K562 (cell line): ENCODE results near the gene FBXO36. TPM values are rescaled to one million over a fixed set of nuclear protein-coding genes. Genes with fewer than 3 reads are reported as not detected.
A peak's percentile ranks its signal among the peaks of the same experiment; 100 is the strongest.

Source experiments
- ATAC-seq: fragments of 200-7000 bp; cut with Tn5 transposase; 3 replicates; pipeline ENCODE4 v1.9.1; 2020; ENCODE audit warnings: moderate library complexity
- BruUV-seq: library from RNA; stranded (reverse); fragments of 400-500 nt; replicated peaks from 2 replicates; lab custom pipeline; 2021; lab: Mats Ljungman, UMichigan
- CTCF ChIA-PET: fragments of 300-600 bp; formaldehyde crosslinking; extraction: SDS; loops from one replicate; lab custom pipeline; 2021; ENCODE audit warnings: low intra/inter-chr PET ratio; lab: Yijun Ruan, JAX
- POLR2A ChIA-PET: fragments of 300-600, 350-650 bp; sonication (Branson Sonifier 250); formaldehyde crosslinking; extraction: SDS; loops from one replicate; lab custom pipeline; 2021; ENCODE audit warnings: antibody characterized with exemption, inconsistent platforms; lab: Yijun Ruan, JAX
- DNase-seq, 4 experiments: peaks; one replicate each; pipeline versions ENCODE4 v3.0.0 to v3.0.0-alpha.2; 2011 to 2018; ENCODE audit warnings: low spot score in 3 of 4, mixed read lengths in 3 of 4; ENCODE audit errors: extremely low read depth in 1 of 4
- FAIRE-seq: peaks from 2 replicates; lab custom pipeline; 2011; peaks lifted over from hg19 to GRCh38; lab: Jason Lieb, UNC
- H2AFZ ChIP-seq: 2 replicates; pipeline ENCODE4 v1.6.0; 2011; ENCODE audit warnings: low read depth, low read length, control low read depth, inconsistent platforms
- H3K27ac ChIP-seq: fragments of 200-600 bp; 3 replicates; pipeline ENCODE4 v1.8.0; 2011; ENCODE audit warnings: low read depth, mild to moderate bottlenecking, control low read depth, inconsistent platforms, low read length, moderate library complexity, mixed read lengths; ENCODE audit errors: extremely low read depth
- H3K27me3 ChIP-seq, 2 experiments: fragments of 300-600 bp in 1 of 2; 2 replicates in 1 of 2; 3 replicates in 1 of 2; pipeline versions ENCODE4 v1.6.0 to v1.8.0; 2011; ENCODE audit warnings: inconsistent platforms in 2 of 2, low read length in 2 of 2, mild to moderate bottlenecking in 1 of 2, mixed read lengths in 1 of 2, moderate library complexity in 1 of 2; ENCODE audit not compliant: control insufficient read depth in 2 of 2, insufficient read depth in 2 of 2
- H3K36me3 ChIP-seq: fragments of 300-600 bp; 3 replicates; pipeline ENCODE4 v1.8.0; 2011; ENCODE audit warnings: mild to moderate bottlenecking, low read length, inconsistent platforms; ENCODE audit not compliant: control insufficient read depth, insufficient read depth
- H3K4me1 ChIP-seq, 2 experiments: fragments of 200-600 bp in 1 of 2; replicated peaks in 1 of 2; 2 replicates in 1 of 2; 3 replicates in 1 of 2; pipeline versions ENCODE4 v1.5.1 to v1.8.0; 2011; ENCODE audit warnings: inconsistent platforms in 2 of 2, low read length in 2 of 2, mild to moderate bottlenecking in 1 of 2, mixed read lengths in 1 of 2, moderate library complexity in 1 of 2; ENCODE audit not compliant: control insufficient read depth in 2 of 2, insufficient read depth in 2 of 2
- H3K4me2 ChIP-seq: 2 replicates; pipeline ENCODE4 v1.6.1; 2011; ENCODE audit warnings: low read length, control low read depth, inconsistent platforms, mixed read lengths; ENCODE audit not compliant: insufficient read depth
- H3K4me3 ChIP-seq: fragments of 200-600 bp; sonication (generic), shearing (Covaris generic); 2 replicates; pipeline ENCODE4 v1.5.1; 2016; ENCODE audit warnings: control low read depth, inconsistent platforms
- H3K79me2 ChIP-seq: fragments of 200-600 bp; 3 replicates; pipeline ENCODE4 v1.8.0; 2011; ENCODE audit warnings: low read length, inconsistent platforms; ENCODE audit not compliant: control insufficient read depth, insufficient read depth
- H3K9ac ChIP-seq, 2 experiments: 2 replicates each; pipeline versions ENCODE4 v1.6.0 to v1.6.1; 2011; ENCODE audit warnings: low read depth in 2 of 2, low read length in 2 of 2, control low read depth in 1 of 2, inconsistent platforms in 1 of 2, mild to moderate bottlenecking in 1 of 2, mixed read lengths in 1 of 2; ENCODE audit not compliant: insufficient read depth in 1 of 2
- H3K9me1 ChIP-seq: one replicate; pipeline ENCODE4 v1.6.0; 2011; ENCODE audit warnings: inconsistent platforms, mild to moderate bottlenecking, low read length, moderate library complexity; ENCODE audit not compliant: control insufficient read depth, insufficient read depth
- H3K9me3 ChIP-seq: replicated peaks from 2 replicates; pipeline ENCODE4 v1.5.1; 2011; ENCODE audit warnings: low read depth, low read length, inconsistent platforms; ENCODE audit not compliant: control insufficient read depth, insufficient read depth
- H4K20me1 ChIP-seq: replicated peaks from 2 replicates; pipeline ENCODE4 v1.6.1; 2011; ENCODE audit warnings: low read length, inconsistent platforms, mixed read lengths; ENCODE audit not compliant: control insufficient read depth, insufficient read depth
- EP400 ChIP-seq: fragments of 450-650 bp; IDR thresholded peaks from 2 replicates; pipeline ENCODE4 v1.6.1; 2017; ENCODE audit warnings: antibody characterized with exemption, mild to moderate bottlenecking, moderate library complexity
- HIVEP1 ChIP-seq: fragments of 250-450 bp; sonication (Bioruptor Pico); IDR thresholded peaks from 2 replicates; pipeline ENCODE4 v1.4.0; 2020; ENCODE audit warnings: mild to moderate bottlenecking
- MEIS2 ChIP-seq: fragments of 450-650 bp; IDR thresholded peaks from 2 replicates; pipeline ENCODE4 v1.6.1; 2014; ENCODE audit warnings: mild to moderate bottlenecking; ENCODE audit not compliant: partially characterized antibody
- MYC ChIP-seq, 2 experiments: fragments of 250-450 bp in 1 of 2; sonication (Bioruptor Pico) in 1 of 2; IDR thresholded peaks; 2 replicates each; pipeline versions ENCODE4 v1.5.1 to v1.6.1; 2012 to 2021; ENCODE audit warnings: low read depth in 2 of 2, borderline replicate concordance in 1 of 2, improper control_type of control experiment in 1 of 2, low read length in 1 of 2, mild to moderate bottlenecking in 1 of 2, moderate library complexity in 1 of 2
- NBN ChIP-seq: fragments of 450-650 bp; IDR thresholded peaks from 2 replicates; pipeline ENCODE4 v1.6.1; 2016; ENCODE audit warnings: low read depth, mild to moderate bottlenecking
- PHB ChIP-seq: fragments of 250-450 bp; sonication (Bioruptor Pico); IDR thresholded peaks from 2 replicates; pipeline ENCODE4 v1.5.0; 2021
- REST ChIP-seq, 2 experiments: fragments of 450-650 bp; formaldehyde crosslinking in 1 of 2; IDR thresholded peaks; 2 replicates each; pipeline versions ENCODE4 v1.4.0 to v1.6.1; 2014 to 2020; ENCODE audit warnings: mild to moderate bottlenecking in 2 of 2, borderline replicate concordance in 1 of 2, low read depth in 1 of 2
- SNRNP70 ChIP-seq: fragments of 200-400 bp; formaldehyde crosslinking; optimal IDR thresholded peaks from 2 replicates; pipeline ENCODE3; 2017; ENCODE audit warnings: low read depth, low read length
- ZNF165 ChIP-seq: fragments of 250-450 bp; sonication (Bioruptor Pico); IDR thresholded peaks from 2 replicates; pipeline ENCODE4 v1.4.0; 2020; ENCODE audit warnings: borderline replicate concordance
- ZNF253 ChIP-seq: fragments of 250-450 bp; sonication (Bioruptor Pico); conservative IDR thresholded peaks from 2 replicates; pipeline ENCODE4 v1.6.1; 2021; ENCODE audit warnings: mild to moderate bottlenecking
- WGBS: fragments of 100-300 bp; shearing (Covaris generic); methylation state at CpG from one replicate; pipeline ENCODE4 v1.1.6; 2016; ENCODE audit warnings: low coverage, mixed read lengths; ENCODE audit not compliant: insufficient coverage; ENCODE audit errors: missing lambda C conversion rate; 5-methylcytosine and 5-hydroxymethylcytosine counted together
- in situ Hi-C: fragments of 300-500 bp; cut with MboI; formaldehyde crosslinking; loops from 4 replicates; pipeline ENCODE4 v1.15.0; 2018; ENCODE audit warnings: inconsistent platforms, mixed read lengths
- intact Hi-C: fragments of 100-400 bp; cut with micrococcal nuclease; formaldehyde crosslinking; loops from 2 replicates; pipeline ENCODE4 v1.14.2; 2022
- polyA plus RNA-seq, 8 experiments: library from polyadenylated mRNA; depleted of rRNA in 4 of 8; stranded (reverse) in 5 of 8; unstranded in 3 of 8; fragments of >200 nt; fragmentation: Nextera tagmentation in 2 of 8; fragmentation: Illumina TruSeq in 1 of 8; extraction: Ambion mirVana in 2 of 8; extraction: Trizol in 1 of 8; gene quantifications; 2 replicates each; pipeline versions ENCODE4 v1.2.1 to v1.2.3, GENCODE V29; 2011 to 2014; ENCODE audit warnings: inconsistent platforms in 1 of 8, missing spikeins in 1 of 8
- total RNA-seq, 7 experiments: library from RNA; depleted of rRNA in 6 of 7; stranded (reverse); fragments of >200 nt in 6 of 7; fragmentation: Illumina TruSeq in 2 of 7; extraction: Trizol in 2 of 7; gene quantifications; 2 replicates each; pipeline versions ENCODE4 v1.2.1 to v1.2.3, GENCODE V29; 2011 to 2021; ENCODE audit warnings: low replicate concordance in 1 of 7

Gene FBXO36
- total and polyA plus RNA-seq, 9 of the 15 experiments (the other 6 are each of a cell fraction or from before 2014, with no cell fraction given): 0.40 to 0.91 (median 0.58) TPM

GRCh38 chr2:230007931-230008707 is 85.8 kb downstream of the FBXO36 start:
- FAIRE-seq (peak; percentile 84), DNase-seq (peak; percentile 46 to 81 (median 53)), ATAC-seq (peak; percentile 53)
- POLR2A ChIA-PET: interaction anchor here (1.0 to 1.4 kb wide), 2 partner anchors 15 to 162 kb away, joined by 4 read pairs; no protein-coding TSS in a partner anchor
- H4K20me1 ChIP-seq: no peaks in the 10 kb centered on the region
- no peak overlapping the region for H3K4me2 ChIP-seq
- H3K4me3 ChIP-seq: no peak overlapping the region
- intact Hi-C loops (loop anchor here (1.0 to 10.0 kb wide), 4 partner anchors 57 to 603 kb away; partner anchors contain the start of gene SLC16A14), in situ Hi-C loops (loop anchor here (5.0 to 25.0 kb wide), 4 partner anchors 39 to 804 kb away; no protein-coding TSS in a partner anchor)
- peaks cover 0 to 31% of the 10 kb centered on the region in 2 experiments; a peak in 3 of 5 replicates for H3K4me1 ChIP-seq
- no peak overlapping the region for H2AFZ ChIP-seq
- no peak overlapping the region for H3K27ac ChIP-seq
- no peaks in the 10 kb centered on the region for H3K79me2 ChIP-seq
- CTCF ChIA-PET: interaction anchor here (0.6 to 2.0 kb wide), 3 partner anchors 60 to 603 kb away, joined by 5 to 13 read pairs (median 8); no protein-coding TSS in a partner anchor
- no peaks in the 10 kb centered on the region for H3K9me1 ChIP-seq
- H3K27me3 ChIP-seq: no peaks in the 10 kb centered on the region
- WGBS: 38% methylated on average over 12 of the region's 12 CpGs
- no peaks in the 10 kb centered on the region for H3K9me3 ChIP-seq
- H3K36me3 ChIP-seq: no peaks in the 10 kb centered on the region
- no TSS peak for BruUV-seq
- no peak overlapping the region for H3K9ac ChIP-seq
- no peak for TF ChIP-seq PHB (CRISPR knock-in tag)
- TF ChIP-seq SNRNP70: no peak
- TF ChIP-seq EP400: no peak
- no peak for TF ChIP-seq MEIS2
- no peak for TF ChIP-seq ZNF253 (CRISPR knock-in tag)
- TF ChIP-seq MYC (IDR thresholded peaks at IDR 0.05; ENCODE audit: low read depth, low read length): no peak
- no peak for TF ChIP-seq MYC (CRISPR knock-in tag; IDR thresholded peaks at IDR 0.05; ENCODE audit: borderline replicate concordance, low read depth)
- TF ChIP-seq HIVEP1 (CRISPR knock-in tag): no peak
- TF ChIP-seq NBN: no peak
- peak; percentile 75; the same call in 1 of the 2 replicates for TF ChIP-seq REST (IDR thresholded peaks at IDR 0.05; ENCODE audit: borderline replicate concordance)
- TF ChIP-seq REST (CRISPR knock-in tag; IDR thresholded peaks at IDR 0.05; ENCODE audit: low read depth): no peak
- TF ChIP-seq ZNF165: no peak
